ENCODE measurements around the gene ANO7. TPM values are rescaled to one million over a fixed set of nuclear protein-coding genes. Genes with fewer than 3 reads are reported as not detected.

ANO7 gene
- total and polyA plus RNA-seq, 2 of the 8 experiments (the other 6 are each of a cell fraction or from before 2014, with no cell fraction given), result 3.2 to 6.9 TPM

DNA sequence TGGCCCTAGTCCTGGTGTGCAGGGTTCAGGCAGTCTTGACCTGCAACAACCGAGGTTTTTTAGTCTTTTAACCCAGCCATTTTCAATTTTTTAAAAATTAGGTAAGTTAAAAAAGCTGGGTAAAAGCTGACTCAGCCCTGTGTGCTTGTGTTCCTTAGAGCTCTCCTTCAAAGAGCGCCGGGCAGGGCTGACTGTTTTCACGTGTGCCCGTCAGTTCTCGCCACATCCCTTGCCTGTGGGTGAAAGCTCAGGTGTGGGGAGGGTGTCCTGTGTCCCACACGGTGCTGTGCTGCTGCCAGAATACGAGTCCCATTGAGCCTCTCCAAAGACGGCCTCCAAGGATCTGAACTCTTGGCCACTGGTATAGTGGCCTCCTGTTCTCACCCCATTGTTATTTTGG lies 5.3 kb upstream of the ANO7 start:
- H4K8ac ChIP-seq (ENCODE audit: extremely low read depth, insufficient read depth, low read length), result no peak overlapping the region
- ChIA-PET POLR2A (ENCODE audit: partially characterized antibody) (interaction anchor here (1.0 kb wide), 1 partner anchor 34 kb away, joined by 4 read pairs; no protein-coding TSS in a partner anchor), CTCF (ENCODE audit: partially characterized antibody) (no interaction called here)
- no peaks in the 10 kb centered on the region for H3K79me2 ChIP-seq (ENCODE audit: control insufficient read depth in 1 of 2, insufficient read depth in 2 of 2, low read length in 2 of 2)
- H3K23me2 ChIP-seq (ENCODE audit: low read depth, low read length), result no peaks in the 10 kb centered on the region
- no peak overlapping the region for H2BK120ac ChIP-seq (replicated peaks; ENCODE audit: low read depth, low read length)
- peaks cover 0 to 3% of the 10 kb centered on the region in 2 experiments for H4K20me1 ChIP-seq (replicated peaks in 1 of 2; ENCODE audit: control insufficient read depth in 1 of 2, insufficient read depth in 2 of 2, low read length in 2 of 2)
- H3K14ac ChIP-seq (ENCODE audit: insufficient read length), result no peak overlapping the region
- DNase-seq (ENCODE audit: low read depth in 1 of 2, low spot score in 2 of 2), result no peak
- 88% methylated on average over 9 of the region's 9 CpGs; no CpG with 5 or more reads in 1 of the 2 experiments for WGBS, 2 experiments (ENCODE audit: extremely low coverage in 1 of 2, insufficient coverage in 1 of 2, insufficient read length in 1 of 2, insufficient replicate concordance in 2 of 2, low coverage in 1 of 2, low lambda C conversion rate in 2 of 2, missing lambda C conversion rate in 1 of 2)
- no peak overlapping the region for H3K4me2 ChIP-seq (ENCODE audit: insufficient read depth in 1 of 2, low read depth in 2 of 2, low read length in 2 of 2)
- no peak overlapping the region for H4K91ac ChIP-seq (replicated peaks; ENCODE audit: insufficient read length, low read length)
- no peak overlapping the region for H3K4me3 ChIP-seq (ENCODE audit: extremely low read depth in 1 of 4, insufficient read depth in 2 of 4, low read depth in 3 of 4, low read length in 4 of 4)
- no peak overlapping the region for H2BK15ac ChIP-seq (ENCODE audit: low read length)
- no peaks in the 10 kb centered on the region for H3K79me1 ChIP-seq (ENCODE audit: low read depth, low read length)
- no peak overlapping the region for H2BK20ac ChIP-seq (ENCODE audit: low read length)
- H3K9me3 ChIP-seq (ENCODE audit: insufficient read depth in 2 of 2, low read depth in 1 of 2, low read length in 1 of 2), result no peaks in the 10 kb centered on the region
- H3K36me3 ChIP-seq (ENCODE audit: control insufficient read depth in 2 of 4, insufficient read depth in 4 of 4, low read length in 3 of 4), result no peaks in the 10 kb centered on the region
- no peak overlapping the region for H2BK12ac ChIP-seq (ENCODE audit: low read depth, low read length)
- H3K23ac ChIP-seq (ENCODE audit: insufficient read length), result no peak overlapping the region
- FAIRE-seq, result no peak
- no peak overlapping the region for H4K5ac ChIP-seq (ENCODE audit: insufficient read length, low read depth, low read length)
- H3K9ac ChIP-seq (replicated peaks in 1 of 4; ENCODE audit: extremely low read depth in 1 of 4, low read depth in 3 of 4, low read length in 3 of 4), result no peak overlapping the region
- H3K4me1 ChIP-seq (replicated peaks in 1 of 4; ENCODE audit: control insufficient read depth in 3 of 4, insufficient read depth in 4 of 4, low read length in 3 of 4), result peaks cover 0 to 7% (median 5%) of the 10 kb centered on the region in 4 experiments; a peak in 6 of 7 replicates
- no peak overlapping the region for H2AFZ ChIP-seq (ENCODE audit: low read length)
- no peak overlapping the region for H3K56ac ChIP-seq (replicated peaks; ENCODE audit: insufficient read length, low read depth, low read length)
- H2AK5ac ChIP-seq (ENCODE audit: low read depth, low read length), result no peak overlapping the region
- H2BK5ac ChIP-seq (ENCODE audit: low read depth, low read length), result no peak overlapping the region
- TF ChIP-seq HDAC2 (IDR thresholded peaks at IDR 0.05; ENCODE audit: borderline replicate concordance in 1 of 2, low read depth in 2 of 2, low read length in 2 of 2), result no peak
- no peak for TF ChIP-seq SIX5 (IDR thresholded peaks at IDR 0.05; ENCODE audit: low read depth, low read length)
- H3K4ac ChIP-seq (replicated peaks; ENCODE audit: insufficient read length, low read depth, low read length), result no peak overlapping the region
- H3K27me3 ChIP-seq (replicated peaks in 1 of 4; ENCODE audit: control insufficient read depth in 3 of 4, extremely low read depth in 1 of 4, insufficient read depth in 3 of 4, low read length in 3 of 4), result no peaks in the 10 kb centered on the region
- H3K18ac ChIP-seq (ENCODE audit: extremely low read depth, low read length), result no peak overlapping the region
- H3K27ac ChIP-seq (ENCODE audit: low read depth, low read length), result no peak overlapping the region
